ENCODE measurements around the gene ORAI3. TPM values are rescaled to one million over a fixed set of nuclear protein-coding genes. Genes with fewer than 3 reads are reported as not detected.

ORAI3 gene
- total and polyA plus RNA-seq, 2 of the 13 experiments (the other 11 are each of a cell fraction or from before 2014, with no cell fraction given): 11.4 to 32.0 TPM

- TF ChIP-seq E2F1 (CRISPR knock-in tag; IDR thresholded peaks at IDR 0.05) (0 out of 2 replicates have a peak, but pooled peaks have one; percentile 14), TARDBP (CRISPR knock-in tag; IDR thresholded peaks at IDR 0.05) (peak; percentile 91), BORCS8-MEF2B (CRISPR knock-in tag; IDR thresholded peaks at IDR 0.05) (peak; percentile 85; the same call in 1 of the 2 replicates), ZNF337 (CRISPR knock-in tag; IDR thresholded peaks at IDR 0.05; ENCODE audit: borderline replicate concordance, low read depth) (peak; percentile 75; the same call in 1 of the 2 replicates), TFAP4 (IDR thresholded peaks at IDR 0.05; ENCODE audit: borderline replicate concordance, low read depth) (no peak; the same call in 1 of the 2 replicates), SMAD1 (CRISPR knock-in tag; IDR thresholded peaks at IDR 0.05; ENCODE audit: borderline replicate concordance, low read depth) (0 out of 2 replicates have a peak, but pooled peaks have one; percentile 83), TEAD3 (CRISPR knock-in tag; optimal IDR thresholded peaks at IDR 0.05; ENCODE audit: borderline replicate concordance) (peak; percentile 2), ZIK1 (CRISPR knock-in tag; IDR thresholded peaks at IDR 0.05; ENCODE audit: borderline replicate concordance, low read depth) (peak; percentile 69; the same call in 1 of the 2 replicates), KLF11 (CRISPR knock-in tag; IDR thresholded peaks at IDR 0.05) (0 out of 2 replicates have a peak, but pooled peaks have one; percentile 27), GATAD2A (CRISPR knock-in tag; IDR thresholded peaks at IDR 0.05) (peak; percentile 63), AGO1 (IDR thresholded peaks at IDR 0.05; ENCODE audit: low read depth, low read length, poor library complexity, severe bottlenecking) (no peak), ZNF12 (CRISPR knock-in tag; IDR thresholded peaks at IDR 0.05) (peak; percentile 54; the same call in 1 of the 2 replicates), TOPORS (CRISPR knock-in tag; IDR thresholded peaks at IDR 0.05) (peak; percentile 91; the same call in 1 of the 2 replicates), ZNF776 (CRISPR knock-in tag; IDR thresholded peaks at IDR 0.05) (peak; percentile 66; the same call in 1 of the 2 replicates), THAP9 (CRISPR knock-in tag; IDR thresholded peaks at IDR 0.05; ENCODE audit: borderline replicate concordance) (peak; percentile 91; the same call in 1 of the 2 replicates), TGIF2 (CRISPR knock-in tag; IDR thresholded peaks at IDR 0.05) (no peak), IRF1 (CRISPR knock-in tag; IDR thresholded peaks at IDR 0.05; ENCODE audit: low read depth) (0 out of 2 replicates have a peak, but pooled peaks have one; percentile 26)
- TF ChIP-seq, protein P1, sequence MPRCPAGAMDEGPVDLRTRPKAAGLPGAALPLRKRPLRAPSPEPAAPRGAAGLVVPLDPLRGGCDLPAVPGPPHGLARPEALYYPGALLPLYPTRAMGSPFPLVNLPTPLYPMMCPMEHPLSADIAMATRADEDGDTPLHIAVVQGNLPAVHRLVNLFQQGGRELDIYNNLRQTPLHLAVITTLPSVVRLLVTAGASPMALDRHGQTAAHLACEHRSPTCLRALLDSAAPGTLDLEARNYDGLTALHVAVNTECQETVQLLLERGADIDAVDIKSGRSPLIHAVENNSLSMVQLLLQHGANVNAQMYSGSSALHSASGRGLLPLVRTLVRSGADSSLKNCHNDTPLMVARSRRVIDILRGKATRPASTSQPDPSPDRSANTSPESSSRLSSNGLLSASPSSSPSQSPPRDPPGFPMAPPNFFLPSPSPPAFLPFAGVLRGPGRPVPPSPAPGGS (CRISPR knock-in tag; IDR thresholded peaks at IDR 0.05): peak; percentile 90
- TF ChIP-seq, protein P2, sequence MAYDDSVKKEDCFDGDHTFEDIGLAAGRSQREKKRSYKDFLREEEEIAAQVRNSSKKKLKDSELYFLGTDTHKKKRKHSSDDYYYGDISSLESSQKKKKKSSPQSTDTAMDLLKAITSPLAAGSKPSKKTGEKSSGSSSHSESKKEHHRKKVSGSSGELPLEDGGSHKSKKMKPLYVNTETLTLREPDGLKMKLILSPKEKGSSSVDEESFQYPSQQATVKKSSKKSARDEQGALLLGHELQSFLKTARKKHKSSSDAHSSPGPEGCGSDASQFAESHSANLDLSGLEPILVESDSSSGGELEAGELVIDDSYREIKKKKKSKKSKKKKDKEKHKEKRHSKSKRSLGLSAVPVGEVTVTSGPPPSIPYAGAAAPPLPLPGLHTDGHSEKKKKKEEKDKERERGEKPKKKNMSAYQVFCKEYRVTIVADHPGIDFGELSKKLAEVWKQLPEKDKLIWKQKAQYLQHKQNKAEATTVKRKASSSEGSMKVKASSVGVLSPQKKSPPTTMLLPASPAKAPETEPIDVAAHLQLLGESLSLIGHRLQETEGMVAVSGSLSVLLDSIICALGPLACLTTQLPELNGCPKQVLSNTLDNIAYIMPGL (CRISPR knock-in tag; IDR thresholded peaks at IDR 0.05; ENCODE audit: borderline replicate concordance in 1 of 2, low read depth in 1 of 2): peak; percentile 90 to 95
Observed at GRCh38 chr16:30985401-30986128, 36.7 kb downstream of the ORAI3 start (continued).
